ENCODE results near the gene COG1. TPM values are rescaled to one million over a fixed set of nuclear protein-coding genes. Genes with fewer than 3 reads are reported as not detected.

COG1 gene
- total and polyA plus RNA-seq, 2 donors (not counting 1 experiment from before 2014, with no cell fraction given): 20.0 to 21.0 TPM

- Histone ChIP-seq H3K9ac (ENCODE audit: insufficient read depth, low read length) (no peak overlapping the region), H2AFZ (ENCODE audit: low read length) (no peak overlapping the region), H3K4me2 (ENCODE audit: extremely low read depth, insufficient read depth, low read length) (no peak overlapping the region), H3K9me3 (ENCODE audit: control insufficient read depth, insufficient read depth, low read depth, low read length) (no peaks in the 10 kb centered on the region), H3K27me3 (ENCODE audit: control insufficient read depth, insufficient read depth, low read length) (no peaks in the 10 kb centered on the region), H3K79me2 (ENCODE audit: control insufficient read depth, insufficient read depth, low read length) (peaks cover 15% of the 10 kb centered on the region), H3K4me3 (replicated peaks in 1 of 4; ENCODE audit: control extremely low read depth in 1 of 4, insufficient read depth in 1 of 4, low read depth in 3 of 4, low read length in 4 of 4) (no peak overlapping the region), H4K20me1 (ENCODE audit: control insufficient read depth, extremely low read depth, insufficient read depth, low read length) (no peaks in the 10 kb centered on the region), H3K36me3 (ENCODE audit: control insufficient read depth, insufficient read depth, low read length) (peaks cover 2% of the 10 kb centered on the region), H3K27ac (ENCODE audit: insufficient read depth, low read length) (no peak overlapping the region), H3K4me1 (ENCODE audit: control insufficient read depth, extremely low read depth, insufficient read depth, low read length) (peaks cover 2% of the 10 kb centered on the region)
- no peak for TF ChIP-seq CTCF (conservative IDR thresholded peaks at IDR 0.05 in 1 of 2, IDR thresholded peaks at IDR 0.05 in 1 of 2; ENCODE audit: low read depth in 1 of 2, low read length in 2 of 2)
- no peak for TF ChIP-seq EZH2 (IDR thresholded peaks at IDR 0.05; ENCODE audit: low read length, missing control alignments)
- DNase-seq (ENCODE audit: low read depth in 2 of 2): no peak
These were observed 44.9 kb downstream of the COG1 start for GRCh38 chr17:73237714-73238113.

DNA sequence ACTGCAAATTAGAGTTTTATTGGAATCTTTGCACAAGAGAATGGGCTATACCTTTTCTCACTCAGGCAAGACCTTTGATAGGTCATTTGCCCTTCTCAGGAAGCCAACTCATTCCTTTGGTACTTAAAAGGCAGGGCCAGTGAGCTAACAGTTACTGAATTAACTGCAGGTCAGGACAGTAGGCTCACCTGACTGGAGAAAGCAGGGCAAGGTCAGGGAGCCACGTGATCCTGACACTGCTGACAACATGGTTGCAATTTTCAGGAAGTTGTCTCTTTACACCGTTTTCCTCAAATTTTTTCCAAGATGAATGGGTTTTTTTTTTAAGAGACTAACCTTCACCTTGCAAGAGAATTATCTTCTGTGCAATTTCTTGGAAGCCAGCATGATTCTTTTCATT, 47.7 kb downstream of the COG1 start:
- H4K20me1 ChIP-seq (ENCODE audit: control insufficient read depth, extremely low read depth, insufficient read depth, low read length): no peaks in the 10 kb centered on the region
- peaks cover 2% of the 10 kb centered on the region for H3K36me3 ChIP-seq (ENCODE audit: control insufficient read depth, insufficient read depth, low read length)
- no peak overlapping the region for H3K27ac ChIP-seq (ENCODE audit: insufficient read depth, low read length)
- H3K27me3 ChIP-seq (ENCODE audit: control insufficient read depth, insufficient read depth, low read length): no peaks in the 10 kb centered on the region
- no peak for DNase-seq (ENCODE audit: low read depth in 2 of 2)
- H3K9ac ChIP-seq (ENCODE audit: insufficient read depth, low read length): no peak overlapping the region
- no peak overlapping the region for H3K4me3 ChIP-seq (replicated peaks in 1 of 4; ENCODE audit: control extremely low read depth in 1 of 4, insufficient read depth in 1 of 4, low read depth in 3 of 4, low read length in 4 of 4)
- H3K4me1 ChIP-seq (ENCODE audit: control insufficient read depth, extremely low read depth, insufficient read depth, low read length): no peaks in the 10 kb centered on the region
- peaks cover 5% of the 10 kb centered on the region for H3K79me2 ChIP-seq (ENCODE audit: control insufficient read depth, insufficient read depth, low read length)
- no peak overlapping the region for H2AFZ ChIP-seq (ENCODE audit: low read length)
- no peak for TF ChIP-seq CTCF (conservative IDR thresholded peaks at IDR 0.05 in 1 of 2, IDR thresholded peaks at IDR 0.05 in 1 of 2; ENCODE audit: low read depth in 1 of 2, low read length in 2 of 2)
- TF ChIP-seq EZH2 (IDR thresholded peaks at IDR 0.05; ENCODE audit: low read length, missing control alignments): no peak
- H3K4me2 ChIP-seq (ENCODE audit: extremely low read depth, insufficient read depth, low read length): no peak overlapping the region
- H3K9me3 ChIP-seq (ENCODE audit: control insufficient read depth, insufficient read depth, low read depth, low read length): no peaks in the 10 kb centered on the region

DNA sequence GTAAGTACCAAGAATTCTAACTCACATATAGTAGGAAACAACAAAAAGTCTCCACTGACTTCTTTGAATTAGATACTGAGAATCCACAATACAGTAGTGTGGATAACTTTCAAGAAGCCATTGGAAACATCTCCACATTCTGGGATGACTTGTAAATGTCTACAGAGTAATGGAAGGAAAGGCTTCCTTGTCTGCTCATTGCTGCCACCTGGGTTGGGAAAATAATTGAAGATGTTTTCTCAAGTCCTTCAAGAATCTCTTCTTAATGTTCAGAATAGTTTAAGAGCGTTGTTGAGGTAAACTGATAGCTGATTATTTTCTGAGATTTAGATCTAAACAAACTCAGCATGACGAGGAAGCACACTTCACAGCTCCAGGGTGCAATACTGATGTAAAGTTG, 54.9 kb downstream of the COG1 start:
- Histone ChIP-seq H2AFZ (ENCODE audit: low read length) (no peak overlapping the region), H3K4me3 (replicated peaks in 1 of 4; ENCODE audit: control extremely low read depth in 1 of 4, insufficient read depth in 1 of 4, low read depth in 3 of 4, low read length in 4 of 4) (no peak overlapping the region), H3K36me3 (ENCODE audit: control insufficient read depth, insufficient read depth, low read length) (peaks cover 2% of the 10 kb centered on the region), H3K9me3 (ENCODE audit: control insufficient read depth, insufficient read depth, low read depth, low read length) (no peaks in the 10 kb centered on the region), H3K27ac (ENCODE audit: insufficient read depth, low read length) (no peak overlapping the region), H4K20me1 (ENCODE audit: control insufficient read depth, extremely low read depth, insufficient read depth, low read length) (no peaks in the 10 kb centered on the region), H3K4me1 (ENCODE audit: control insufficient read depth, extremely low read depth, insufficient read depth, low read length) (no peaks in the 10 kb centered on the region), H3K9ac (ENCODE audit: insufficient read depth, low read length) (no peak overlapping the region), H3K79me2 (ENCODE audit: control insufficient read depth, insufficient read depth, low read length) (no peaks in the 10 kb centered on the region), H3K4me2 (ENCODE audit: extremely low read depth, insufficient read depth, low read length) (no peak overlapping the region), H3K27me3 (ENCODE audit: control insufficient read depth, insufficient read depth, low read length) (no peaks in the 10 kb centered on the region)
- DNase-seq (ENCODE audit: low read depth in 2 of 2): peak in 1 of 2 donors; percentile 30
- TF ChIP-seq CTCF (conservative IDR thresholded peaks at IDR 0.05 in 1 of 2, IDR thresholded peaks at IDR 0.05 in 1 of 2; ENCODE audit: low read depth in 1 of 2, low read length in 2 of 2) (peak in 1 of 2 donors; percentile 25), EZH2 (IDR thresholded peaks at IDR 0.05; ENCODE audit: low read length, missing control alignments) (no peak)

All from fibroblast of lung (primary cell).